Spinal cord (tissue), 10 donors: ENCODE data around the gene PHLPP1. TPM values are rescaled to one million over a fixed set of nuclear protein-coding genes. Genes with fewer than 3 reads are reported as not detected.
A peak's percentile ranks its signal among the peaks of the same experiment; 100 is the strongest.

ENCODE experiments used
- DNase-seq, 6 donors: peaks; one replicate each; pipeline versions ENCODE4 v3.0.0 to v3.0.0-alpha.2; 2013 to 2015; ENCODE audit warnings: low spot score in 6 of 6, low read depth in 4 of 6
- H3K27ac ChIP-seq: one replicate; pipeline ENCODE4 v1.5.1; 2013; ENCODE audit warnings: low read depth, low read length, control low read depth
- H3K27me3 ChIP-seq: one replicate; pipeline ENCODE4 v1.6.1; 2013; ENCODE audit warnings: low read length; ENCODE audit not compliant: control insufficient read depth, insufficient read depth
- H3K36me3 ChIP-seq: one replicate; pipeline ENCODE4 v1.6.1; 2013; ENCODE audit warnings: low read length; ENCODE audit not compliant: control insufficient read depth, insufficient read depth
- H3K4me1 ChIP-seq: one replicate; pipeline ENCODE4 v1.6.1; 2013; ENCODE audit warnings: low read length; ENCODE audit not compliant: control insufficient read depth, insufficient read depth
- H3K4me3 ChIP-seq: one replicate; pipeline ENCODE4 v1.5.1; 2013; ENCODE audit warnings: low read depth, low read length, control low read depth
- H3K9me3 ChIP-seq: one replicate; pipeline ENCODE4 v1.6.1; 2013; ENCODE audit warnings: low read length; ENCODE audit not compliant: control insufficient read depth, insufficient read depth
- WGBS: methylation state at CpG from one replicate; pipeline ENCODE4 v1.1.5; 2013; ENCODE audit warnings: missing lambda C conversion rate; ENCODE audit not compliant: insufficient coverage; 5-methylcytosine and 5-hydroxymethylcytosine counted together
- long read RNA-seq, 4 donors: transcript quantifications; one replicate each; lab custom pipeline, GENCODE V29; 2026
- polyA plus RNA-seq, 2 donors: library from polyadenylated mRNA; unstranded; fragments of 120-200 nt; gene quantifications; one replicate each; pipeline ENCODE4 v1.2.1, GENCODE V29; 2013; ENCODE audit not compliant: insufficient read length in 2 of 2
- total RNA-seq, 2 donors: library from RNA; depleted of rRNA in 1 of 2; stranded (reverse); fragments of 120-200 nt in 1 of 2; fragments of >200 nt in 1 of 2; gene quantifications; one replicate each; pipeline versions ENCODE4 v1.2.3 to v1.2.4, GENCODE V29; 2013 to 2014
- donor health status: healthy.

Gene PHLPP1
- 10 to 100 TPM; 31.9 to 49.4 TPM for total RNA-seq
- polyA plus RNA-seq: 10 to 100 TPM; 45.5 to 62.2 TPM
- long read RNA-seq, donor 1, full-length matches to known transcripts: 4 of 39 reads
- long read RNA-seq, donor 1, partial matches to known transcripts: 35 of 39 reads
- long read RNA-seq, donor 1, other reads (novel, unspliced or antisense): 0 of 39 reads
- long read RNA-seq, donor 2, full-length matches to known transcripts: 4 of 4 reads
- long read RNA-seq, donor 2, partial matches to known transcripts: 0 of 4 reads
- long read RNA-seq, donor 2, other reads (novel, unspliced or antisense): 0 of 4 reads
- long read RNA-seq, donor 3, partial matches to known transcripts: 13 of 13 reads
- long read RNA-seq, donor 3, other reads (novel, unspliced or antisense): 0 of 13 reads
- long read RNA-seq, donor 4, partial matches to known transcripts: 0 of 1 reads
- long read RNA-seq, donor 4, other reads (novel, unspliced or antisense): 0 of 1 reads

DNA sequence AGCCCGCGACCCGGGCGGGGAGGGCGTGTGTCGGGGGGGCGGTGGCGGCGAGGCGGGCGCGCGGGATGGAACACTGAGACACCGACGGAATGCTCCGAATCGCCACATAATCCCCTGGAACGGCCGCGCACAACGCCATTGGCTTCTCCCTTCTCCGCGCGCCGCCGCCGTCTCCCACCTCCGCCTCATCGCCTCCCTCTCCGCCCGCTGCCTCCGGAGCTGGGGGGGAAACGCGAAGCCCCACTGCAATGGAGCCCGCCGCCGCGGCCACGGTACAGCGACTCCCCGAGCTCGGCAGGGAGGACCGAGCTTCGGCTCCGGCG lies at the start of gene PHLPP1:
Gene PHLPP1 (plus strand): TSS at position 106 of the 323 bp plus-strand sequence. CDS start 143 bp downstream, at position 249.
- no peak for DNase-seq
- Histone ChIP-seq H3K9me3 (no peaks in the 10 kb centered on the region), H3K4me3 (peak within 1 kb of the TSS; percentile 70), H3K27ac (peak within 1 kb of the TSS; percentile 97), H3K4me1 (peaks cover 8% of the 10 kb centered on the region), H3K36me3 (no peaks in the 10 kb centered on the region), H3K27me3 (no peaks in the 10 kb centered on the region)
- WGBS: 0% methylated on average over 46 of the region's 46 CpGs

GRCh38 chr18:62669225-62669624 lies 46.1 kb upstream of the PHLPP1 start:
- no peak overlapping the region for H3K27ac ChIP-seq
- no peaks in the 10 kb centered on the region for H3K4me1 ChIP-seq
- no peak for DNase-seq
- H3K9me3 ChIP-seq: no peaks in the 10 kb centered on the region
- no peaks in the 10 kb centered on the region for H3K27me3 ChIP-seq
- WGBS: no CpG with 5 or more reads among the region's 1 CpG
- H3K36me3 ChIP-seq: no peaks in the 10 kb centered on the region
- H3K4me3 ChIP-seq: no peak overlapping the region

- H3K9me3 ChIP-seq: no peaks in the 10 kb centered on the region
- no peak overlapping the region for H3K4me3 ChIP-seq
- H3K27me3 ChIP-seq: no peaks in the 10 kb centered on the region
- no peak for DNase-seq
- H3K4me1 ChIP-seq: no peaks in the 10 kb centered on the region
- no peak overlapping the region for H3K27ac ChIP-seq
- no peaks in the 10 kb centered on the region for H3K36me3 ChIP-seq
- WGBS: no CpG with 5 or more reads among the region's 2 CpGs
Observed at GRCh38 chr18:62670573-62670972, 44.8 kb upstream of the PHLPP1 start.

DNA sequence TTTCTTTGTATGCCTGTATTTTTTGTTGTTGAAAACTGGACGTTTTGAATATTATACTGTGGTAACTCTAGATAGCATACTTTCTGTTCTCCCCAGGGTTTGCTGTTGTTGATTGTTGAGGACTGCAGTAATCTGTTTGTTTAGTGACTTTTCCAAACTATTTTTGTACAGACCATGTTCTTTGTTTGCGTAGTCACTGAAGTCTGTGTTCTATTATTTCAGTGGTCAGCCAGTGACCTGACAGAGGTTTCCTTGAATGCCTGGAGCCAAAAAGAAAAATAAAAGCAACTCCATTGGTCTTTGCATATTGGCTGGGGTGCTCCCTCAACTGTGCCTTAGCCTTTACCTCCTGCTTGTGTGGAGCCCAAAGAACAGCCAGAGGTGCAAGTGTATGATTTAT lies 42.7 kb upstream of the PHLPP1 start:
- Histone ChIP-seq H3K4me1 (no peaks in the 10 kb centered on the region), H3K27me3 (no peaks in the 10 kb centered on the region), H3K27ac (no peak overlapping the region), H3K9me3 (no peaks in the 10 kb centered on the region), H3K4me3 (no peak overlapping the region), H3K36me3 (no peaks in the 10 kb centered on the region)
- no peak for DNase-seq
- WGBS: no CpG with 5 or more reads among the region's 2 CpGs

- peak in 2 of 6 donors; percentile 25 to 37 for DNase-seq
- Histone ChIP-seq H3K9me3 (no peaks in the 10 kb centered on the region), H3K27me3 (no peaks in the 10 kb centered on the region), H3K36me3 (no peaks in the 10 kb centered on the region), H3K4me3 (no peak overlapping the region), H3K4me1 (no peaks in the 10 kb centered on the region), H3K27ac (no peak overlapping the region)
- 29% methylated on average over 6 of the region's 9 CpGs for WGBS
Observed at GRCh38 chr18:62678847-62679485, 36.4 kb upstream of the PHLPP1 start.

GRCh38 chr18:62682371-62682770 lies 33.0 kb upstream of the PHLPP1 start:
- H3K4me3 ChIP-seq: no peak overlapping the region
- no CpG with 5 or more reads among the region's 4 CpGs for WGBS
- H3K4me1 ChIP-seq: no peaks in the 10 kb centered on the region
- no peak overlapping the region for H3K27ac ChIP-seq
- no peaks in the 10 kb centered on the region for H3K27me3 ChIP-seq
- no peaks in the 10 kb centered on the region for H3K36me3 ChIP-seq
- DNase-seq: peak in 3 of 6 donors; percentile 17 to 87 (median 53)
- H3K9me3 ChIP-seq: no peaks in the 10 kb centered on the region

GRCh38 chr18:62683935-62684334 lies 31.4 kb upstream of the PHLPP1 start:
- no peaks in the 10 kb centered on the region for H3K4me1 ChIP-seq
- H3K27me3 ChIP-seq: no peaks in the 10 kb centered on the region
- no peak overlapping the region for H3K4me3 ChIP-seq
- H3K36me3 ChIP-seq: no peaks in the 10 kb centered on the region
- H3K27ac ChIP-seq: no peak overlapping the region
- DNase-seq: no peak
- 85% methylated on average over 4 of the region's 4 CpGs for WGBS
- no peaks in the 10 kb centered on the region for H3K9me3 ChIP-seq

- Histone ChIP-seq H3K27me3 (no peaks in the 10 kb centered on the region), H3K4me1 (no peaks in the 10 kb centered on the region), H3K27ac (no peak overlapping the region), H3K36me3 (no peaks in the 10 kb centered on the region), H3K4me3 (no peak overlapping the region), H3K9me3 (no peaks in the 10 kb centered on the region)
- DNase-seq: no peak
- WGBS: 97% methylated on average over 7 of the region's 7 CpGs
Observed at GRCh38 chr18:62688743-62689317, 26.5 kb upstream of the PHLPP1 start.

DNA sequence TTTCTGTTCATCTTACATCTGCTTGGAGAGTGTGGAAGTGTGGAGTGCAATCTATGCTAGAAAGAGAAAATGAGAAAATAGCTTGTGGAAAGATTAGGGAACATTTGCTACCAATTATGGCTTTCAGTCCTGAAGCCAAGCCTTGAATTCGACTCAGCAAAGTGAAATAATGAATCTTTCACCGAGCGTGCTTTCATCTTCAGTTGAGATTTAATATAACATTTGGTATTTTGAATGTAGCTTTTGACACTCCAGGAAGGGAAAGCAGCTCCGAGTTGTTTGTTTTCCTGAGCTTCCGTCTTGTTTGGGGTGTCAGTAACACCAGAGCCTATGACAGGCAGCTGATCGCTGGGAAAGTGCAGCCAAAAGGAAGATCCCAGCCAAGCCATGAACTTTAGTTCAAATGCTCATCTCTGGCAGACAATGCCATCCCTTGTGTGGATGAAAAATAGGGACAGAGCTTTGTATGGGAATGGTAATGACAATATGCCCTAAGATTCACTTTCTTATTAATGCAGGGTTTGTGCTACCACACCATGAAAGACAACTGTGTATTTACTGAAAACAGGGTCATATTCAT lies 25.0 kb upstream of the PHLPP1 start:
- H3K4me3 ChIP-seq: no peak overlapping the region
- DNase-seq: peak in 2 of 6 donors; percentile 34 to 86

More for the DNA sequence above, 25.0 kb upstream of the PHLPP1 start:
- Histone ChIP-seq H3K36me3 (no peaks in the 10 kb centered on the region), H3K27ac (peak overlapping the region; percentile 29), H3K27me3 (no peaks in the 10 kb centered on the region), H3K4me1 (no peaks in the 10 kb centered on the region), H3K9me3 (no peaks in the 10 kb centered on the region)
- 36% methylated on average over 5 of the region's 6 CpGs for WGBS
